ENCODE data around the gene PSMC5. TPM values are rescaled to one million over a fixed set of nuclear protein-coding genes. Genes with fewer than 3 reads are reported as not detected.
"Not testable (repeated sequence)": the region's sequence is repeated elsewhere in the genome, so short reads cannot be mapped to it uniquely, and the experiment has no call there.

Gene PSMC5
- total RNA-seq, 2 donors from 2014 or later, result 144 to 161 TPM

DNA sequence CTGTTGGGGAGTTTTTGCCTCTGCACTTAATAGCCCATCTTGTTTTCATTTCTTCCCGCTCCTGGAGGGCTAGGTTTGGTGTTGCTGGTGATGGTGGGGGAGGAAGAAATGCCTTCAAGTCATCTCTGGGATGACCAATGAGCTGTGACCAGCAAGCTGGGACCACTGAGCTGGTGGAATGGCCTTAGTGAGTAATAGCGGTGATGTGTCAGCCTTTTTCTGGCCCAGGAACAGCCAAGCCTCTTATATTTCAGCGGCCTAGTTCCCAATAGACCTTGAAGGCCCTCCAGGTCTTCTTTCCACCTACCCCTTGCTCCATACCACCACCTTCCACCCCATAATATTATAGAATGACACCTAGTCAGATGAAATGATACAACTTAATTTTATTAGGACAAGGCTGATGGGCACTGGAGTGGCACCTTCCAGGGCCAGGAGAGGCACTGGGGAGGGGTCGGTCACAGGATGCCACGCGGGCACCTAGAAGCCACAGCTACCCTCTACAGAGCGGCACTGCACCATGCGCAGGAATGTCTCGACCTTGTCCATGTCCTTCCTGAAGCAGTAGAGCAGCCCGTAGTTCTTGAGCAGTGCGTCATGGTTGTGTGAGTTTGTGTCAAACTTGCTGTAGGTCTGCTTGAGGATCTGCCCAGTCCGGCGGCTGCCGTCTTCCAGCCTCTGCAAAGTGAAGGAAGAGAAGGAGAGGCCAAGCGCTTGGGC, 44.6 kb downstream of the PSMC5 start:
- not testable (repeated sequence) for DNase-seq; H3K4me1 Mint-ChIP-seq (ENCODE audit: low read depth); H3K9me3 Mint-ChIP-seq; H3K4me3 Mint-ChIP-seq; H3K27ac Mint-ChIP-seq; H3K27me3 Mint-ChIP-seq (ENCODE audit: low read depth); H3K36me3 Mint-ChIP-seq (ENCODE audit: insufficient read depth in 2 of 2); ATAC-seq (replicated peaks in 1 of 2)

DNA sequence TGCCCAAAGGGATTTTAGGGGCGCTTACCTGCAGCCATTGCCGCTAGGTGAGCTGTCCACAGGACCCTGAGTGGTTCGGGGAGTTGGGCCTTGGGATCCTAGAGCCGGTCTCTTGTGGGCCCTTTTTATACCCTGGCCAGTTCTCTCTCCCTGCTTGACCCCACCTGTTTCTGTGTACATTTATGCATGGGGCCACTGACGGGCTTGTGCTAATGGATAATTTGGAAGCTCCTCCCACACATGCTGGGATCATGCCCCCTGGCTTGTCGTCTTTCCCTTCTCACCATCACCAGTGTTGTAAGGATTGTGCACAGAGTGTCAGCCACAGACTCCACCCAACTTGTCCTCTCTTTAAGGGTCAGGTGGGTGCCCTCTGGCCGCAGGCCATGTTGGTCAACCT, 46.3 kb downstream of the PSMC5 start, which contains the start of gene CSH2:
Gene CSH2, minus strand, starts transcription at position 101 of the 400 bp plus-strand sequence. Its CDS starts 63 bp downstream, at position 38.
- not testable (repeated sequence) for H3K27me3 Mint-ChIP-seq (ENCODE audit: low read depth); H3K4me3 Mint-ChIP-seq; ATAC-seq (replicated peaks in 1 of 2); H3K27ac Mint-ChIP-seq; DNase-seq; H3K9me3 Mint-ChIP-seq; H3K36me3 Mint-ChIP-seq (ENCODE audit: insufficient read depth in 2 of 2); H3K4me1 Mint-ChIP-seq (ENCODE audit: low read depth)

DNA sequence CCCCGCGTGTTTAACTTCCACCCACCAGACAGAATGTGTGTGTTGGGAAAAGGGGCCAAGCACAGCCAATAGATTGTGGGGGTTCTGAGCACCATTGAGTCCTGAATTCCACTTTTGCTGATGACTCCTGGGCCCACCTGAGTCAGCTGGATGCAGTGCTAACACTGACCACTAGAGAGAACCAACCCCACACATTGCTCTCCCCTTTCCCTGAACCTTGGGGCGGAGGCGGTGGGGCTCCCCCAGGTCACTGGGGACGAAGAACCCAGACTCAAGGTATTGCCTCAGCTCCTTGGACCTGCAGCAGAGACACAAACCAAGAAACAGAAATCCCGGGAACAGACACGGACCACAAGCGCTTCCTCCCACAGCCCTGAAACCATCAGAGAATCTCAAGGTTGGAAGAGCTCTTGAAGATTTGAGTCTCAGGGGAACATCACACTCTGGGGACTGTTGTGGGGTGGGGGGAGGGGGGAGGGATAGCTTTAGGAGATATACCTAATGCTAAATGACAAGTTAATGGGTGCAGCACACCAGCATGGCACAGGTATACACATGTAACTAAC, 46.9 kb downstream of the PSMC5 start:
- H3K27me3 Mint-ChIP-seq (ENCODE audit: low read depth); H3K4me1 Mint-ChIP-seq (ENCODE audit: low read depth); DNase-seq; H3K36me3 Mint-ChIP-seq (ENCODE audit: insufficient read depth in 2 of 2); ATAC-seq (replicated peaks in 1 of 2); H3K27ac Mint-ChIP-seq; H3K9me3 Mint-ChIP-seq; H3K4me3 Mint-ChIP-seq: not testable (repeated sequence)

DNA sequence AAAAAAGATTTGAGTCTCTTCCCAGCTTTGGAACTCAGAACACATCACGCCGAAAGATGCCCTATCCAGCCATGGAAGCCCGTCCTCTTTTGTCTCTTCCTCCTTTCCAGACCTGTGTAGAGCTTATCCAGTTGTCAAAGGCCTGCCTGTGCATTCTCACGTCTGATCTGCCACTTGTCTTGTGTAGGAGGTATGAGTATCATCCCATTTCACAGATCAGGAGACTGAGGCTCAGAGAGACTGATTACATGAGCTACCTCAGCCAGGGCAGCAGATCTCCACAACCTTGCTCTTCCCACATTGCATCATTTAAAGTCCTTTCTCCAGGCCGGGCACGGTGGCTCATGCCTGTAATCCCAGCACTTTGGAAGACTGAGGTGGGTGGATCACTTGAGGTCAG, 47.5 kb downstream of the PSMC5 start:
- ATAC-seq (replicated peaks in 1 of 2); H3K27me3 Mint-ChIP-seq (ENCODE audit: low read depth); H3K36me3 Mint-ChIP-seq (ENCODE audit: insufficient read depth in 2 of 2); H3K27ac Mint-ChIP-seq; H3K4me3 Mint-ChIP-seq; DNase-seq; H3K9me3 Mint-ChIP-seq; H3K4me1 Mint-ChIP-seq (ENCODE audit: low read depth): not testable (repeated sequence)

DNA sequence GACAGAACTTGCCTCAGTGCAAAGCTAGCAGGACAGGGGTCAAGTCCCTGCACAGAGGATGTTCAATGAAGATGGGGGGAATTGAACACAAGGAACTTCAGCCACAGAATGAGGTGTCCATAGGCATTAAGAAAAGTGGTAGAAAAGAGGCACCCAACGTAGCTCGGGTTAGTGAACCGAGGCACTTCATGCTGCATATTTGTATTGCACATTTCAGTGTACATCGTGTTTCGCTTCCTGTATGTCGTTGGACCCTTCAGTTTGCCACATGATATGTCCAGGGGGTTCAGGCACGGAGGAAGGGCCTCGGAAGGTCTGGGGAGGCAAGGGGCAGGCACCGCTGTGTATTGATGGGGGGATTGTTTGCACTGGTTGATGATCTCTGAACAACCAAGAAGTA, 51.2 kb downstream of the PSMC5 start:
- H3K27ac Mint-ChIP-seq; H3K36me3 Mint-ChIP-seq (ENCODE audit: insufficient read depth in 2 of 2); H3K4me1 Mint-ChIP-seq (ENCODE audit: low read depth); H3K9me3 Mint-ChIP-seq; H3K27me3 Mint-ChIP-seq (ENCODE audit: low read depth); ATAC-seq (replicated peaks in 1 of 2); DNase-seq; H3K4me3 Mint-ChIP-seq: not testable (repeated sequence)

DNA sequence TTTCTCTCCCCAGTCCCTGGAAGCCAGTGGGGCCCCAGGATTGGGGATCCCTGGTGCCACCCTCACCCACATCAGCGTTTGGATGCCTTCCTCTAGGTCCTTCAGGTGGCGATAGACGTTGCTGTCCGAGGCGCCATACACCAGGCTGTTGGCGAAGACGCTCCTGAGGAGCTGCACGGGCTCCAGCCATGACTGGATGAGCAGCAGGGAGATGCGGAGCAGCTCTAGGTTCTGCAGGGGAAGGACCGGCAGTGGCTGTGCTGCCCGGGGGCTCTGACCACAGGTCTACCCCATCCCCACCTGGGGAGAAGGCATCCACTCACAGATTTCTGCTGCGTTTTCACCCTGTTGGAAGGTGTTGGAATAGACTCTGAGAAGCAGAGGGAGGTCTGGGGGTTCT, 53.5 kb downstream of the PSMC5 start:
- DNase-seq (no peak), ATAC-seq (replicated peaks in 1 of 2) (no peak)
- no peaks in the 10 kb centered on the region for H3K9me3 Mint-ChIP-seq
- H3K4me3 Mint-ChIP-seq, result no peak overlapping the region
- H3K27ac Mint-ChIP-seq, result no peak overlapping the region
- H3K4me1 Mint-ChIP-seq (ENCODE audit: low read depth), result peaks cover 4% of the 10 kb centered on the region
- H3K36me3 Mint-ChIP-seq (ENCODE audit: insufficient read depth in 2 of 2), result no peaks in the 10 kb centered on the region
- H3K27me3 Mint-ChIP-seq (ENCODE audit: low read depth), result peaks cover 7% of the 10 kb centered on the region

DNA sequence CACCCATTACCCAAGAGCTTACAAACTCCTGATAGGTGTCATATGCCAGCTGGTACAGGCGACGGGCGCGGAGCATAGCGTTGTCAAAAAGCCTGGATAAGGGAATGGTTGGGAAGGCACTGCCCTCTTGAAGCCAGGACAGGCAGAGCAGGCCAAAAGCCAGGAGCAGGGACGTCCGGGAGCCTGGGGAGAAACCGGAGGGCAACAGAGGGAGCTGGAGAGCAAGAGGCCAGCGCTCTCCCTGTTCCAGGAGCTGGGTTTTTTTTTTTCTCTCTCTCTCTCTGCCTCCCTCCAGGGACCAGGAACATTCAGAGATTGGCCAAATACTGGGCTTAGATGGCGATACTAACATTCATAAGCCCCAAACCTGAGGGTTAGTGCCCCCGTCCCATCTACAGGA, 54.1 kb downstream of the PSMC5 start:
- not testable (repeated sequence) for ATAC-seq (replicated peaks in 1 of 2); H3K27ac Mint-ChIP-seq; H3K36me3 Mint-ChIP-seq (ENCODE audit: insufficient read depth in 2 of 2)

More for the DNA sequence above, 54.1 kb downstream of the PSMC5 start:
- H3K4me3 Mint-ChIP-seq; H3K9me3 Mint-ChIP-seq; DNase-seq; H3K4me1 Mint-ChIP-seq (ENCODE audit: low read depth); H3K27me3 Mint-ChIP-seq (ENCODE audit: low read depth): not testable (repeated sequence)

Other genes with a start within 250 kb of the PSMC5 start
- gene TACO1, start 226.5 kb upstream of the PSMC5 start, total RNA-seq, result 10 to 100 TPM; 32.7 to 35.1 TPM
- 10 to 100 TPM; 34.9 to 46.8 TPM for gene MAP3K3, start 205.0 kb upstream of the PSMC5 start, total RNA-seq
- gene LIMD2, start 127.3 kb upstream of the PSMC5 start, total RNA-seq, result 100 to 1,000 TPM; 227 to 324 TPM
- gene STRADA, start 85.6 kb upstream of the PSMC5 start, total RNA-seq, result 10 to 100 TPM; 71.7 to 77.7 TPM
- 10 to 100 TPM; 59.5 to 60.3 TPM for gene CCDC47, start 53.8 kb upstream of the PSMC5 start, total RNA-seq
- gene DDX42, start 53.3 kb upstream of the PSMC5 start, total RNA-seq, result 100 to 1,000 TPM; 112 to 114 TPM
- 10 to 100 TPM; 36.0 to 42.3 TPM for gene FTSJ3, start 232 bp downstream of the PSMC5 start, total RNA-seq
- gene SMARCD2, start 15.3 kb downstream of the PSMC5 start, total RNA-seq, result 100 to 1,000 TPM; 103 to 121 TPM
- gene CSH2, start 46.2 kb downstream of the PSMC5 start, total RNA-seq, result not detected
- not detected for gene GH2, start 54.5 kb downstream of the PSMC5 start, total RNA-seq
- gene CSH1, start 69.1 kb downstream of the PSMC5 start, total RNA-seq, result not detected
- not detected for gene CSHL1, start 83.8 kb downstream of the PSMC5 start, total RNA-seq
- not detected for gene GH1, start 91.4 kb downstream of the PSMC5 start, total RNA-seq
- 10 to 100 TPM; 24.8 to 31.0 TPM for gene CD79B, start 104.9 kb downstream of the PSMC5 start, total RNA-seq
- gene SCN4A, start 145.5 kb downstream of the PSMC5 start, total RNA-seq, result 1 to 10 TPM in 1 of 2 donors, under 1 TPM in 1; 0.93 to 1.0 TPM
- 1 to 10 TPM in 1 of 2 donors, under 1 TPM in 1; 0.96 to 1.1 TPM for gene PRR29, start 170.9 kb downstream of the PSMC5 start, total RNA-seq
- 10 to 100 TPM; 49.9 to 55.7 TPM for gene ICAM2, start 193.2 kb downstream of the PSMC5 start, total RNA-seq

All from activated T-cell treated with anti-CD3 and anti-CD28 coated beads, Interleukin-2, amount 50 U/mL, for 72 hours (primary cell).